Choroid plexus epithelial cell (primary cell): ENCODE measurements around the gene MBLAC1.

Source experiments
- DNase-seq: peaks from one replicate; pipeline ENCODE4 v3.0.0-alpha.2; 2010; ENCODE audit warnings: low read depth
- H3K4me3 ChIP-seq: 2 replicates; pipeline ENCODE4 v1.5.1; 2011; ENCODE audit warnings: low read depth, mild to moderate bottlenecking, control low read depth, low read length, moderate library complexity
- TF ChIP-seq, protein P1 (sequence below): conservative IDR thresholded peaks from 2 replicates; pipeline ENCODE4 v1.5.1; 2011; ENCODE audit warnings: low read depth, mild to moderate bottlenecking, control low read depth, inconsistent platforms, low read length, moderate library complexity

MBLAC1 gene

DNA sequence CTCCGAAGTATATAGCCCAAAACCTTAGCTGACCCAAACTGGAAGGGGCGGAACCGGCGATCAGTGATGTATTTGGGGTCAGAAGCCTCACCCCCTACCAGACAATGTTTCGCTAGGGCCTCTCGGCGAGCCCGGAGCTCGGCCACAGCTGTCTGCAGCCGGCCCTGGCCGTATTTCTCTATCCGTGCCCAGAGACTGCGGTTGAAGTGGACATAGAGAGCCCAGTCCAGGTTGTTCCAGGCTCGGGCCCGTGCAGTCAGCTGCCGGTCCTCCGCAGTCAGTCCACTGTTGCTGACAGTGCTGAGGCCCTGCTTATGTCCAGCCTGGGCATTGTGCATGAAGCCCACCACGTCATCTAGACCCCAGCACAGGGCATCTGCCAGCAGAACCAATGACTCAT lies 33.3 kb downstream of the MBLAC1 start:
- DNase-seq, result no peak
- TF ChIP-seq, protein P1, sequence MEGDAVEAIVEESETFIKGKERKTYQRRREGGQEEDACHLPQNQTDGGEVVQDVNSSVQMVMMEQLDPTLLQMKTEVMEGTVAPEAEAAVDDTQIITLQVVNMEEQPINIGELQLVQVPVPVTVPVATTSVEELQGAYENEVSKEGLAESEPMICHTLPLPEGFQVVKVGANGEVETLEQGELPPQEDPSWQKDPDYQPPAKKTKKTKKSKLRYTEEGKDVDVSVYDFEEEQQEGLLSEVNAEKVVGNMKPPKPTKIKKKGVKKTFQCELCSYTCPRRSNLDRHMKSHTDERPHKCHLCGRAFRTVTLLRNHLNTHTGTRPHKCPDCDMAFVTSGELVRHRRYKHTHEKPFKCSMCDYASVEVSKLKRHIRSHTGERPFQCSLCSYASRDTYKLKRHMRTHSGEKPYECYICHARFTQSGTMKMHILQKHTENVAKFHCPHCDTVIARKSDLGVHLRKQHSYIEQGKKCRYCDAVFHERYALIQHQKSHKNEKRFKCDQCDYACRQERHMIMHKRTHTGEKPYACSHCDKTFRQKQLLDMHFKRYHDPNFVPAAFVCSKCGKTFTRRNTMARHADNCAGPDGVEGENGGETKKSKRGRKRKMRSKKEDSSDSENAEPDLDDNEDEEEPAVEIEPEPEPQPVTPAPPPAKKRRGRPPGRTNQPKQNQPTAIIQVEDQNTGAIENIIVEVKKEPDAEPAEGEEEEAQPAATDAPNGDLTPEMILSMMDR, result no peak
- no peak overlapping the region for H3K4me3 ChIP-seq

- no peak for DNase-seq
- H3K4me3 ChIP-seq, result no peak overlapping the region
- TF ChIP-seq, protein P1, result no peak
Observed at GRCh38 chr7:100163006-100163531, 36.3 kb downstream of the MBLAC1 start.

DNA sequence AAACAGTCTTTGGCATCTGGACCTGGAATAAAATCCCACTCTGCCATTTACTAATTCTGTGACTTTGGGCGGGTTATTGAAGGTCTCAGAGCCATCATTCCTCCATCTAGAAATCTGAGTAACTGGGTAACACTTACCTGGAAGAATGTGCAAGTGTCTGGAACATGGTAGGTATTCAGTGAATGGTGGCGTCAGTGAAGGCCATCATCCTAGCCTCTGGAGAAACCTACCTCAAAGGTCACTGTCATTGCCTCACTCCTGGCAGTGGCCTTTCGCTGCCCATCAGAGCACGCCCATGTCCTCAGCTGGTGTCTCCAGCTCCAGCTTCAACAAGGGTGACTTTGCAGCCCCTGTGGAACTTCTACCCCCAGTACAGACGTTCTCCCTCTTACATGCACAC lies 37.1 kb downstream of the MBLAC1 start:
- no peak for DNase-seq
- TF ChIP-seq, protein P1, result no peak
- H3K4me3 ChIP-seq, result no peak overlapping the region

DNA sequence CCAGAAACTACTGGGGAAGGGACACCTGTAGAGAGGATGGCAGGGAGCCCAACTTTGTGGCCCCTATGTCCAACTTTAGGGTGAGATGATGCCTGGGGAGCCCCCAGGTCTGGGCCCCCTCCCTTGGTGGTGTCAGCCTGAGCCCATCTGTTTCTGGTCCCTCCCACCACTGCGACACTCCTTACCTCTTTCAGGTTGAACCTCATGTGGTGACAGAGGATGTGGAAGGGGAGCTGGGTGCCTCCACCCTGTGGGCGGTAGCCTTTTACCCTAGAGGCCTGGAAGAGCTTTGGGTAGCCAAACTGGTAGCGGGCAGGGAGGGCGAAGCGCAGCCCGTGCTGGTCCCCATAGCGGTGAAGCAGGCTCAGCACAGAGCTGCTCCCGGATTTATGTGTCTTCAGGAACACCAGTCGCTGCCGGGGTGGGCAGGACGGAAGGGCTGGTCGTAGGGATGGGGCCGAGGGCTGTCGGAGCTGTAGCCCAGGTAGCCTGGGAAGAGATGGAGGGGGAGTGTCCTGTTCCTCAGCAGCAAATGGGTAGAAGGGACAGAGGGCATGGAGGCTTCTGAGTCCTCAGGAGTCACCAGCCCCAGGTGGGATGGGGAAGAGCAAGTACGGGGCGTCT lies 39.7 kb downstream of the MBLAC1 start:
- TF ChIP-seq, protein P1, result no peak
- DNase-seq, result no peak
- H3K4me3 ChIP-seq, result no peak overlapping the region

GRCh38 chr7:100166970-100167911 lies 40.5 kb downstream of the MBLAC1 start:
- no peak for DNase-seq
- TF ChIP-seq, protein P1, result no peak
- no peak overlapping the region for H3K4me3 ChIP-seq

- peak overlapping the region; percentile 48 for H3K4me3 ChIP-seq
- no peak for DNase-seq
- TF ChIP-seq, protein P1, result no peak
Observed at GRCh38 chr7:100167912-100168323, 41.2 kb downstream of the MBLAC1 start.
